Measurements from ENCODE around the gene S100A16.
"Not testable (repeated sequence)": the region's sequence is repeated elsewhere in the genome, so short reads cannot be mapped to it uniquely, and the experiment has no call there.

The S100A16 gene

DNA sequence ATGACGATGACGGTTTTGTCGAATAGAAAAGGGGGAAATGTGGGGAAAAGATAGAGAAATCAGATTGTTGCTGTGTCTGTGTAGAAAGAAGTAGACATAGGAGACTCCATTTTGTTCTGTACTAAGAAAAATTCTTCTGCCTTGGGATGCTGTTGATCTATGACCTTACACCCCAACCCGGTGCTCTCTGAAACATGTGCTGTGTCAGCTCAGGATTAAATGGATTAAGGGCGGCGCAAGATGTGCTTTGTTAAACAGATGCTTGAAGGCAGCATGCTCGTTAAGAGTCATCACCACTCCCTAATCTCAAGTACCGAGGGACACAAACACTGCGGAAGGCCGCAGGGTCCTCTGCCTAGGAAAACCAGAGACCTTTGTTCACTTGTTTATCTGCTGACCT is 37.4 kb downstream of the S100A16 start:
- H2BK120ac ChIP-seq (ENCODE audit: low read depth, low read length); H3K4ac ChIP-seq (ENCODE audit: low read depth, low read length); H4K8ac ChIP-seq (ENCODE audit: low read depth, low read length); H4K5ac ChIP-seq (ENCODE audit: low read length); H3K4me3 ChIP-seq (ENCODE audit: low read length); H2BK15ac ChIP-seq (replicated peaks; ENCODE audit: low read depth); DNase-seq; H3K4me2 ChIP-seq (ENCODE audit: low read length); H3K79me1 ChIP-seq (ENCODE audit: low read length); H3K18ac ChIP-seq (ENCODE audit: low read length); H3K27ac ChIP-seq (ENCODE audit: low read depth, low read length); H3K36me3 ChIP-seq (ENCODE audit: control insufficient read depth, insufficient read depth, low read length); H2AK5ac ChIP-seq (ENCODE audit: low read length); H2BK5ac ChIP-seq (ENCODE audit: low read length); H3K27me3 ChIP-seq (ENCODE audit: insufficient read depth, low read length, poor library complexity); H3K79me2 ChIP-seq (ENCODE audit: control insufficient read depth, insufficient read depth, low read length); H3K23ac ChIP-seq (ENCODE audit: low read length); H3K56ac ChIP-seq (ENCODE audit: low read length); H3K9ac ChIP-seq (ENCODE audit: low read length): not testable (repeated sequence)
- WGBS (ENCODE audit: extremely low coverage, insufficient coverage, low lambda C conversion rate): no CpG with 5 or more reads among the region's 10 CpGs
- H3K4me1 ChIP-seq (ENCODE audit: control insufficient read depth, low read depth, low read length): peaks cover 11% of the 10 kb centered on the region

DNA sequence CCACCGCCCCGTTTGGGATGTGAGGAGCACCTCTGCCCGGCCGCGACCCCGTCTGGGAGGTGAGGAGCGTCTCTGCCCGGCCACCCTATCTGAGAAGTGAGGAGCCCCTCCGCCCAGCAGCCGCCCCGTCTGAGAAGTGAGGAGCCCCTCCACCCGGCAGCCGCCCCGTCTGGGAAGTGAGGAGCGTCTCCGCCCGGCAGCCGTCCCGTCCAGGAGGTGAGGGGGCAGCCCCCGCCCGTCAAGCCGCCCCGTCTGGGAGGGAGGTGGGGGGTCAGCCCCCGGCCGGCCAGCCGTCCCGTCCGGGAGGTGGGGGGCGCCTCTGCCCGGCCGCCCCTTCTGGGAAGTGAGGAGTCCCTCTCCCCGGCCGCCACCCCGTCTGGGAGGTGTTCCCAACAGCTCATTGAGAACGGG is 37.9 kb downstream of the S100A16 start:
- H3K4me2 ChIP-seq (ENCODE audit: low read length); H3K36me3 ChIP-seq (ENCODE audit: control insufficient read depth, insufficient read depth, low read length); H3K56ac ChIP-seq (ENCODE audit: low read length); H2BK5ac ChIP-seq (ENCODE audit: low read length); H3K9ac ChIP-seq (ENCODE audit: low read length); H2BK120ac ChIP-seq (ENCODE audit: low read depth, low read length); H3K4me3 ChIP-seq (ENCODE audit: low read length); H4K5ac ChIP-seq (ENCODE audit: low read length); H4K8ac ChIP-seq (ENCODE audit: low read depth, low read length); H3K27ac ChIP-seq (ENCODE audit: low read depth, low read length); DNase-seq; H3K18ac ChIP-seq (ENCODE audit: low read length); H2AK5ac ChIP-seq (ENCODE audit: low read length); H3K27me3 ChIP-seq (ENCODE audit: insufficient read depth, low read length, poor library complexity); H2BK15ac ChIP-seq (replicated peaks; ENCODE audit: low read depth); H3K79me2 ChIP-seq (ENCODE audit: control insufficient read depth, insufficient read depth, low read length); H3K23ac ChIP-seq (ENCODE audit: low read length); H3K79me1 ChIP-seq (ENCODE audit: low read length); H3K4ac ChIP-seq (ENCODE audit: low read depth, low read length): not testable (repeated sequence)
- peaks cover 11% of the 10 kb centered on the region for H3K4me1 ChIP-seq (ENCODE audit: control insufficient read depth, low read depth, low read length)
- no CpG with 5 or more reads among the region's 35 CpGs for WGBS (ENCODE audit: extremely low coverage, insufficient coverage, low lambda C conversion rate)

DNA sequence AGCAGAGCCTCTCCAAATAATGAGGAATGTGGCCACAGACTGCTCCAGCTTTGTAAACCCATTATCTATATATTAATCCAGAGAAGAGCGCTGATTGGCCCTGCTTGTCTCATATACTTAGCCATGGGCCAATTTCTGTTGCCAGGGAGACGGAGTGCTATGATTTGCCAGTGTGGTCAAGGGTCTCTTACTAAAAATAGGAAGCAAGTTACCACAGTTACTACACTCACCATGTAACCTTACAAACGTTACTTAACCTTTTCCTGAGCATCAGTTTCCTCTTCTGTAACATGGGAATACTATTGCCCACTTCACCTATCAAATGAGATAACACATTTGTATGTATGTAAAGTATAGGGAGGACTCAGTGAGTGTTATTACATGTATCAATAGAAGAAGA is 39.6 kb downstream of the S100A16 start:
- Histone ChIP-seq H4K5ac (ENCODE audit: low read length) (no peak overlapping the region), H2BK5ac (ENCODE audit: low read length) (no peak overlapping the region), H3K9ac (ENCODE audit: low read length) (no peak overlapping the region), H2BK120ac (ENCODE audit: low read depth, low read length) (no peak overlapping the region), H3K4me3 (ENCODE audit: low read length) (no peak overlapping the region), H4K8ac (ENCODE audit: low read depth, low read length) (no peak overlapping the region), H3K4ac (ENCODE audit: low read depth, low read length) (no peak overlapping the region), H3K18ac (ENCODE audit: low read length) (no peak overlapping the region), H3K79me2 (ENCODE audit: control insufficient read depth, insufficient read depth, low read length) (no peaks in the 10 kb centered on the region), H3K36me3 (ENCODE audit: control insufficient read depth, insufficient read depth, low read length) (no peaks in the 10 kb centered on the region), H3K56ac (ENCODE audit: low read length) (no peak overlapping the region), H3K79me1 (ENCODE audit: low read length) (no peaks in the 10 kb centered on the region), H3K4me2 (ENCODE audit: low read length) (no peak overlapping the region), H3K23ac (ENCODE audit: low read length) (no peak overlapping the region), H3K4me1 (ENCODE audit: control insufficient read depth, low read depth, low read length) (peaks cover 7% of the 10 kb centered on the region), H2BK15ac (replicated peaks; ENCODE audit: low read depth) (no peak overlapping the region), H3K27me3 (ENCODE audit: insufficient read depth, low read length, poor library complexity) (no peaks in the 10 kb centered on the region), H3K27ac (ENCODE audit: low read depth, low read length) (no peak overlapping the region), H2AK5ac (ENCODE audit: low read length) (no peak overlapping the region)
- WGBS (ENCODE audit: extremely low coverage, insufficient coverage, low lambda C conversion rate): no CpG with 5 or more reads among the region's 3 CpGs
- no peak for DNase-seq

DNA sequence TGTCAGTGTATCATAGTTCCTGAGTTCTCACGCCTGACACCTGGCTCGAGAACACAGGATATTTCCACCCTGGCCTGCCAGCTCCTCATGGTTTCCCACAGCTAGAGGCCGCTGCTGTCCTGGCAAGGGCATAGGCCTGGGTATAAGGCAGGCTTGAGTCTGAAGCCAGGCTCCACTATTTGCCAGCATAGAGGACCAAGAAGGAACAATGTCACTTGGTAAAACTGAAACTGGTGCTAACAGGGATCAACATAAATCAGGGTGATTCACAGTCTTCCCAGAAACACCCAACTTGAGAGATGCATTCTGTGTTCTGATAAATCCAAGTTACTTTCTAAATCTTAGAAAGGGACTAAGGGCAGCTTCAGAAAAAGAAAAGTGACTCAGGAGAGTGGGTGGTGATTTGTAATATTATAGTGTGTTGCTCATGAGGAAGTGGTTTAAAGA is 40.3 kb downstream of the S100A16 start:
- Histone ChIP-seq H3K18ac (ENCODE audit: low read length) (no peak overlapping the region), H3K27ac (ENCODE audit: low read depth, low read length) (no peak overlapping the region), H3K27me3 (ENCODE audit: insufficient read depth, low read length, poor library complexity) (no peaks in the 10 kb centered on the region), H3K79me2 (ENCODE audit: control insufficient read depth, insufficient read depth, low read length) (no peaks in the 10 kb centered on the region), H2BK5ac (ENCODE audit: low read length) (no peak overlapping the region), H3K23ac (ENCODE audit: low read length) (no peak overlapping the region), H2AK5ac (ENCODE audit: low read length) (no peak overlapping the region), H3K4me2 (ENCODE audit: low read length) (no peak overlapping the region), H3K4me1 (ENCODE audit: control insufficient read depth, low read depth, low read length) (peaks cover 5% of the 10 kb centered on the region), H4K8ac (ENCODE audit: low read depth, low read length) (no peak overlapping the region), H3K9ac (ENCODE audit: low read length) (no peak overlapping the region), H3K36me3 (ENCODE audit: control insufficient read depth, insufficient read depth, low read length) (no peaks in the 10 kb centered on the region), H2BK15ac (replicated peaks; ENCODE audit: low read depth) (no peak overlapping the region), H2BK120ac (ENCODE audit: low read depth, low read length) (no peak overlapping the region), H4K5ac (ENCODE audit: low read length) (no peak overlapping the region), H3K79me1 (ENCODE audit: low read length) (no peaks in the 10 kb centered on the region), H3K4me3 (ENCODE audit: low read length) (no peak overlapping the region), H3K4ac (ENCODE audit: low read depth, low read length) (no peak overlapping the region), H3K56ac (ENCODE audit: low read length) (no peak overlapping the region)
- peak; percentile 81 for DNase-seq
- WGBS (ENCODE audit: extremely low coverage, insufficient coverage, low lambda C conversion rate): no CpG with 5 or more reads among the region's 3 CpGs

DNA sequence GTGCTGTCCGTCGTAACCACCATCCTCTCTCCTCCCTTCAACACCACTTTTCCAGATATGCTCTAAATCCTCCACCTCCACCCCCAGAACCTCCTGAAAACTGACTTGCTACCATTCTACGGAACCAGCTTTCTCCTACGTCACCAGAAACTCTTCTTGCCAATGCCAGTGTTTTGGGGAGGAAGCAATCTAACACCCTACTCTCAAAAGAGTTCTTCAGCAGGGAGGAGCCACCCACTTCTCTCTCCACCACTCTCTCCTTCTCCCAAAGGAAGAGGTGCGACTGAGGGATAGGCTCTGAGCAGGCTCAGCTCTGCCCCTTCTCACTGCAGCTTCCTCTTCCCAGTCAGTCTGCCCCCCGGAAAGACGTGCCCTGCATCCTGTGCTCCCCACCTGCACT is 41.2 kb downstream of the S100A16 start:
- H3K23ac ChIP-seq (ENCODE audit: low read length): no peak overlapping the region
- H4K5ac ChIP-seq (ENCODE audit: low read length): no peak overlapping the region
- no peak overlapping the region for H3K4me3 ChIP-seq (ENCODE audit: low read length)
- H3K56ac ChIP-seq (ENCODE audit: low read length): peak overlapping the region; percentile 52
- H3K18ac ChIP-seq (ENCODE audit: low read length): no peak overlapping the region
- no peak overlapping the region for H3K4ac ChIP-seq (ENCODE audit: low read depth, low read length)
- H2BK120ac ChIP-seq (ENCODE audit: low read depth, low read length): no peak overlapping the region
- no peak overlapping the region for H3K4me2 ChIP-seq (ENCODE audit: low read length)
- no peak overlapping the region for H3K27ac ChIP-seq (ENCODE audit: low read depth, low read length)
- H3K36me3 ChIP-seq (ENCODE audit: control insufficient read depth, insufficient read depth, low read length): no peaks in the 10 kb centered on the region
- H2AK5ac ChIP-seq (ENCODE audit: low read length): no peak overlapping the region
- H4K8ac ChIP-seq (ENCODE audit: low read depth, low read length): no peak overlapping the region
- no CpG with 5 or more reads among the region's 7 CpGs for WGBS (ENCODE audit: extremely low coverage, insufficient coverage, low lambda C conversion rate)
- no peaks in the 10 kb centered on the region for H3K79me2 ChIP-seq (ENCODE audit: control insufficient read depth, insufficient read depth, low read length)
- no peak for DNase-seq
- no peaks in the 10 kb centered on the region for H3K79me1 ChIP-seq (ENCODE audit: low read length)
- no peak overlapping the region for H2BK15ac ChIP-seq (replicated peaks; ENCODE audit: low read depth)
- H3K4me1 ChIP-seq (ENCODE audit: control insufficient read depth, low read depth, low read length): peaks cover 7% of the 10 kb centered on the region
- no peak overlapping the region for H3K9ac ChIP-seq (ENCODE audit: low read length)
- no peaks in the 10 kb centered on the region for H3K27me3 ChIP-seq (ENCODE audit: insufficient read depth, low read length, poor library complexity)
- H2BK5ac ChIP-seq (ENCODE audit: low read length): no peak overlapping the region

DNA sequence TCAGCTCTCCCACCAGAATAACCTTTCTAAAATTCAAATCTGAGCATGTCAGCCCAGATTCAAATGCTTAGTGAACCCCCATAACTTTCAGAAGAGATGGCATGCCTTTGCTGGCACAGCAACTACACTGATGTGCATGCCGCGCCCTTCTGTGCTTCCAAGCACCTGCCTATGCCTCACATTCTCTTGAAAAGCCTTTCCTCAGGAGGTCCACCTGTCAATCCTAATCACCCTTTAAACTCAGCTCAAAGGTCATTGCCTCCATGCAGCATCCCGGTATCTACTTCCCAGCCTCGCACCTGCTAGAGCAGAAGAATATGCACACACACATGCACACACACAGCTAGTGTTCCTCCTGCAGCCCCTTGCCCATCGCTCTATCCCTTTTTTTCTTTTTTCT is 42.1 kb downstream of the S100A16 start:
- Histone ChIP-seq H3K79me1 (ENCODE audit: low read length) (no peaks in the 10 kb centered on the region), H3K27ac (ENCODE audit: low read depth, low read length) (no peak overlapping the region), H3K9ac (ENCODE audit: low read length) (no peak overlapping the region), H3K4ac (ENCODE audit: low read depth, low read length) (no peak overlapping the region), H3K4me3 (ENCODE audit: low read length) (no peak overlapping the region), H4K8ac (ENCODE audit: low read depth, low read length) (no peak overlapping the region), H2BK120ac (ENCODE audit: low read depth, low read length) (no peak overlapping the region), H3K36me3 (ENCODE audit: control insufficient read depth, insufficient read depth, low read length) (no peaks in the 10 kb centered on the region), H2AK5ac (ENCODE audit: low read length) (no peak overlapping the region), H4K5ac (ENCODE audit: low read length) (no peak overlapping the region), H3K18ac (ENCODE audit: low read length) (no peak overlapping the region), H2BK5ac (ENCODE audit: low read length) (no peak overlapping the region), H3K23ac (ENCODE audit: low read length) (no peak overlapping the region), H3K4me2 (ENCODE audit: low read length) (no peak overlapping the region), H2BK15ac (replicated peaks; ENCODE audit: low read depth) (no peak overlapping the region), H3K4me1 (ENCODE audit: control insufficient read depth, low read depth, low read length) (peaks cover 8% of the 10 kb centered on the region), H3K56ac (ENCODE audit: low read length) (no peak overlapping the region), H3K27me3 (ENCODE audit: insufficient read depth, low read length, poor library complexity) (no peaks in the 10 kb centered on the region), H3K79me2 (ENCODE audit: control insufficient read depth, insufficient read depth, low read length) (no peaks in the 10 kb centered on the region)
- WGBS (ENCODE audit: extremely low coverage, insufficient coverage, low lambda C conversion rate): no CpG with 5 or more reads among the region's 5 CpGs
- no peak for DNase-seq
